GM19238 (cell line): ENCODE measurements around the gene INTS7.
"Not testable (repeated sequence)": the region's sequence is repeated elsewhere in the genome, so short reads cannot be mapped to it uniquely, and the experiment has no call there.

Source experiments
- DNase-seq: peaks from one replicate; pipeline ENCODE4 v3.0.0; 2011; ENCODE audit warnings: low spot score; ENCODE audit not compliant: insufficient read length

The INTS7 gene

GRCh38 chr1:211933946-211934714 is 101.2 kb downstream of the INTS7 start:
- DNase-seq = no peak

DNA sequence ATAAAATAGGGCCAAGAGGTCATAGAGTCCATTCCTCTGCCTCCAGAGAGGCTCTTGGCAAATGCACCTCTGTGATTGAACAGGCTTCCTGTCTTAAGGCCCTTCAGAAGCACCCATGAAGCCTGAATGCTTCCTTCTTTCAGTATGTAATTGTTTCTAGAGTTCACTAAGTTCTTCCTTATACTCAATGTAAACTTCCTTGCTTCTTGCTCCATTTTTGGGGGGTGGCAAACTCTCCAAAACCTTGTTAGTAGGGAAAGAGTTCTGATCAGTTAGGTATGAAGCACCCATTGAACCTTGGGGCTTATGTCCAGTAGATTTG is 102.5 kb downstream of the INTS7 start:
- DNase-seq = no peak

GRCh38 chr1:211932231-211932932 is 103.0 kb downstream of the INTS7 start:
- DNase-seq = no peak

- no peak for DNase-seq
Measured at GRCh38 chr1:211929683-211930082, 105.7 kb downstream of the INTS7 start.

DNA sequence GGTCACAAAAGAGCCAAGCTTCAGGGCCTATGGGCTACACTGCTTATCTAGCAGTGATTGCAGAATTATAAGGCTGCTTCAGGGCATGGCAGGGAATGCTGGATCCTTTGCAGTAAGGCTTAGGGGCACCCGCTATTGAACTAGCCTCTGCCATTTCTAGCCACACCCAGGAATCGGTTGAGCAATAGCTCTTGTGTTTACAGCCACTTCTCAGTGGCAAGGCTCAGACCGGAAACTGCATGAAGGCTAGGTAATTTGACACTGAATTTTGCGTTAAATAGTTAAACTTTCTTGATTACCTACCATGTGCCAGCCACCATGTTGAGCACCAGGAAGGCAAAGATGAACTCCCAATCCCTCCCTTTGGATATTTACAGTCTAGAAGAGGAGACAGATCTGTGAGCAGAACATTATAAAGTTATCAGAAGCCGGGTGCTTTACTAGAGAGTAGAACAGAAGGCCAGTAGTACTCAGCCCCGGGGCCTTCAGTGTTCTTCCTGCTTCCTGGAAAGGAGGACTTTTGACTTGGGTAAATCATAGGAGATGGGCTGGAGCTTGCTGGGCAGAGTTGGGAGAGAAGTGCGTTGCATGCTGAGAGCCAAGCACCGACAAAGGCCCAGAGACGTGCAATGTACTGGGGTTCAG is 106.2 kb downstream of the INTS7 start:
- DNase-seq = no peak

DNA sequence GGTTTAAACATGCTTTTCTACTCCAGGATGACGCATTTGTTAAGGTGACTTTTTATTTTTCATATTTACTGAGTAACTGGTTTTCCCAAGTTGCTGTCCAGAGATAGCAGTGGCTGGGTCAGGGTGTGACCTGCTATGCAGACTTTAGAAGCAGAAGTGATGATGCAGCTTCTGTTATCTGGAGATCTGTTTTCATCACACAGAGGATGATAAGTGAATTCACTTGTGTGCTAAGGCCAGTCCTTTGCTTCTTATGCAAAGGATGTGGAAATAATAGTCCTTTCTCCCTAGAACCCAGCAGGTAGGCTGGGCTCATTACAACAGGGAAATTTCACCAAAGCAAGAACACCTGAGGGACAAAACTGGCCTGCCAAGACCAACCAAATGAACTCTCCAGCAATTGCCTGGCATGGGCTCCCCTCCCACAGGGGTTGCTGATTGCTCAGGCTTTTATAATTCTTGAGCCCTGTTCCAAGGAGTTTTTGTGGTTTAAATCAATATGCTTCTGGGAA is 107.0 kb downstream of the INTS7 start:
- no peak for DNase-seq

- no peak for DNase-seq
Measured at GRCh38 chr1:211925016-211925415, 110.3 kb downstream of the INTS7 start.

- DNase-seq = no peak
Measured at GRCh38 chr1:211924256-211924655, 111.1 kb downstream of the INTS7 start.

- DNase-seq = no peak
Measured at GRCh38 chr1:211923095-211923494, 112.3 kb downstream of the INTS7 start.

DNA sequence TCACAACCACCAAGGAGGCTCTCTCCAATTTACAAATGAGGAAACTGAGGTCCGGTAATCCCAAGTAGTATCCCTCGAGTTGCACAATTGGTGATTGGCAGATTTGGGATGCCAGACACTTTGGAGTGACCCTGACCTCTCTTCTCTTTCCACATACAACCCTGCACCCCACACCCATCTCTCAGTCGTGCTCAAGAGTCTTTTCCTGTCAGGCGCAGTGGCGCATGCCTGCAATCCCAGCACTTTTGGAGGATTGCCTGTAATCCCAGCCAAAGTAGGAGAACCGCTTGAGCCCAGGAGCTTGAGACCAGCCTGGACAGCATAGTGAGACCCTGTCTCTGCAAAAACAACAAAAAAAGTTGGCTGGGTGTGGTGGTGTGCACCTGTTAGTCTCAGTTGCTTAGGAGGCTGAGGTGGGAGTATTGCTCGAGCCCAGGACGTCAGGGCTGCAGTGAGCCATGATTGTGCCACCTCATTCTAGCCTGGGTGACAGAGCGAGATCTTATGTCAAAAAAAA is 113.7 kb downstream of the INTS7 start:
- no peak for DNase-seq

DNA sequence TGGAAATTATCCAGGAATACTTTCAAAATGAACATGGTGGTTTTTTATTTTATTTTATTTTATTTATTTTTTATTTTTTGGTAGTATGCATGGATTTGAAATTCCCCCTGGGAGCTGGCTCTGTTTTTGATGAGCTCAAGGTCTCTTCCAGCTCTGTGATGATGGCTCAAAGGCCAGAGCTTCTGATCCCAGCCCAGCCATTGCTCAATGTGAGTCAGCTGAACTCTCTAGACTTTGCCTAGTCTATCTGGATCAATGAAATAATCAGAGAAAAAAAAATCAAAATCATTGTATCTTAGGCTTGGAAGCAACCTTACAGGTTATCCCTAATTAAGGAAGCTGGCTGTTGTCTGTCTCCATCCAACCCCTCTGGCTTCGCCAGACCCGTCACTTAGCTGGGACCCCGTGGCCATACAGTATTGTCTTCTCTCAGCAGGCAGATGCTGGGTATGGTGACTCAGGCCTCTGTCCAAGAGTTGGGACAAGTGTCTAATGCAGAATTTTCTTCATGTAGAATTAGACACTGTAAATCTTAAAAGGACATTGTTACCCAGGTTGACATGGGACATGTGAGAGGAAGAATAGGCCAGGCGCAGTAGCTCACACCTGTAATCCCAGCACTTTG is 114.6 kb downstream of the INTS7 start:
- DNase-seq = no peak

- DNase-seq = no peak
Measured at GRCh38 chr1:211920141-211920572, 115.2 kb downstream of the INTS7 start.

GRCh38 chr1:211918843-211919414 is 116.4 kb downstream of the INTS7 start:
- DNase-seq = no peak

GRCh38 chr1:211916458-211916857 is 118.9 kb downstream of the INTS7 start:
- not testable (repeated sequence) for DNase-seq

DNA sequence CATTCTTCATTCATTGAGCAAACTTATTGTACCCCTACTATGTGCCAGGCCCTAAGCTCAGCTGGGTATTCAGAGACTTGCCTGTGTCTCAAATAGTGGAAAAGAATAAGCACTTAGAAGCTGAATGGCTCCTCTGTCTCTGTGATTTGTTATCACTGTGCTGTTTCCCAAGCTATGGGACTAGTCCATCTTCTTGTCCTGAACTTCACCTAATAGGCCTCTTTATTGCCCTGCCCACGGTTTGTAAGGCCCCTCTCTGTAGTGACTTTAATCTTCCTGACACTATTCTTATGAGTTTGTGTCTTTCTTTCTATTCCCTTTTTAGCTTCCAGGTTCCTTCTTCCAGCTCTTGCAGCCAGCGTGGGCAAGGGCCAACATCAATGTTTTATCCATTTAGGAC is 119.4 kb downstream of the INTS7 start:
- DNase-seq = no peak

DNA sequence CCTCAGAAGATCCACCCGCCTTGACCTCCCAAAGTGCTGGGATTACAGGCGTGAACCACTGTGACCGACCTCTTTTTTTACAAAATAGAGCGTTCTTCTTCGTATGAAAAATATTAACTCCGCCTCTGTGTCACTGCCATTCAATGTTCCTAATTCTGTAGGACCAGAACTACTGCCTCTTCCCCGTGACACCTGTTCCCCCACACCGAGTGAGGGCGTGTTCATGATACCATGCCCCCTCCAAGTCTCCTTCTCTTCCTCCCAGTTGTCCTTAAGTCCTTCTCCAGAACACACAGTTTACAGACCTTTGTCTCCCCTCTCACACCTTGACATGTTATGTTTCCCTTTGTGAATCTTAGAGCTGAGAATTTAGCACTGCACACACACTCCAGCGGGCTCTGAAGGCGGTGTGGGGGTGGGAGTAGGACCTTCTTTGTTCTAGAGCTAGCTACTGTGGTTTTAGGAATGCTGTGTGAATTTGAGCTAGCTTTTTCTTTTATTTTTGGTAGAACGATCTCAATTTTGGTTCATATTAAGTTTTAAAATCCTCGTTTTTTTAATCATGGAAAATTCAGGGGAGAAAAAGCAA is 122.4 kb downstream of the INTS7 start:
- no peak for DNase-seq

GRCh38 chr1:211912038-211912437 is 123.3 kb downstream of the INTS7 start:
- no peak for DNase-seq

- no peak for DNase-seq
Measured at GRCh38 chr1:211910913-211911485, 124.4 kb downstream of the INTS7 start.

- no peak for DNase-seq
Measured at GRCh38 chr1:211910113-211910884, 125.1 kb downstream of the INTS7 start.

DNA sequence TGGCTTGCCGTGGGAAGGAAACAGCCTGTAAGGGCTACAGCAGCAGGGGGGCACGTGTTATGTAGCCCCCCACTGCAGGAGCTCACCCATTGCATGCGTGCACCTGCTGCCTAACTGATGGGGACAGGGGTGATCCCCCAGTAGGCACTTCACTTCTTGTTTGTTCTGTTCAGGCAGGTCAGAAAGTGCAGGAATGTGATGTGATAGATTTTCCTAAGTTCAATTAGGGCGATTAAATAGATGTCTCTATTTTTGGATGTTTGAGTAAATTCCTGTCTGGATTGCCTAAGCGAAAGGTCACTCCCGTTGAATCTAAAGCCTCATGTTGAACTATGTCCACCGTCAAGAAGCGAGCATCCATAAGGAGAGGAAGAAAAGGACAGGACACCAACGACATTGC is 126.0 kb downstream of the INTS7 start:
- no peak for DNase-seq
